Mammary epithelial cell (primary cell): Measurements from ENCODE around the gene PCDHB16.
"Not testable (repeated sequence)": the region's sequence is repeated elsewhere in the genome, so short reads cannot be mapped to it uniquely, and the experiment has no call there.

Experiments
- CTCF ChIP-seq, 2 donors: IDR thresholded peaks in 1 of 2; conservative IDR thresholded peaks in 1 of 2; 2 replicates each; pipeline ENCODE4 v1.5.1; 2011 to 2012; ENCODE audit warnings: inconsistent platforms in 2 of 2, low read length in 2 of 2, mild to moderate bottlenecking in 2 of 2, control low read depth in 1 of 2, low read depth in 1 of 2; ENCODE audit not compliant: insufficient read depth in 1 of 2; ENCODE audit errors: extremely low read depth in 1 of 2
- EZH2 ChIP-seq: IDR thresholded peaks from 2 replicates; pipeline ENCODE4 v1.6.1; 2012; ENCODE audit warnings: low read length, inconsistent platforms, borderline replicate concordance

- TF ChIP-seq EZH2; CTCF (conservative IDR thresholded peaks at IDR 0.05 in 1 of 2, IDR thresholded peaks at IDR 0.05 in 1 of 2; ENCODE audit: extremely low read depth in 1 of 2, insufficient read depth in 1 of 2, low read depth in 1 of 2, low read length in 2 of 2): not testable (repeated sequence)
These were observed 30.6 kb upstream of the PCDHB16 start for GRCh38 chr5:141151632-141152031.
